KOPT-K1 (cell line): ENCODE measurements around the gene DGKD.
"Not testable (repeated sequence)": the region's sequence is repeated elsewhere in the genome, so short reads cannot be mapped to it uniquely, and the experiment has no call there.

Experiments
- H3K27ac ChIP-seq: fragments of 200-600 bp; sonication (generic); 2 replicates; pipeline ENCODE4 v1.5.1; 2016; ENCODE audit warnings: antibody characterized with exemption, mild to moderate bottlenecking, low read depth, low read length; ENCODE audit not compliant: poor library complexity, severe bottlenecking
- H3K36me3 ChIP-seq: fragments of 200-600 bp; sonication (generic); 2 replicates; pipeline ENCODE4 v1.5.1; 2017; ENCODE audit warnings: antibody characterized with exemption, mild to moderate bottlenecking, low read length, moderate library complexity; ENCODE audit not compliant: insufficient read depth
- H3K9me3 ChIP-seq: fragments of 200-600 bp; sonication (generic); 2 replicates; pipeline ENCODE4 v1.5.1; 2017; ENCODE audit warnings: antibody characterized with exemption, low read length, mild to moderate bottlenecking; ENCODE audit not compliant: insufficient read depth, poor library complexity, severe bottlenecking

The DGKD gene

DNA sequence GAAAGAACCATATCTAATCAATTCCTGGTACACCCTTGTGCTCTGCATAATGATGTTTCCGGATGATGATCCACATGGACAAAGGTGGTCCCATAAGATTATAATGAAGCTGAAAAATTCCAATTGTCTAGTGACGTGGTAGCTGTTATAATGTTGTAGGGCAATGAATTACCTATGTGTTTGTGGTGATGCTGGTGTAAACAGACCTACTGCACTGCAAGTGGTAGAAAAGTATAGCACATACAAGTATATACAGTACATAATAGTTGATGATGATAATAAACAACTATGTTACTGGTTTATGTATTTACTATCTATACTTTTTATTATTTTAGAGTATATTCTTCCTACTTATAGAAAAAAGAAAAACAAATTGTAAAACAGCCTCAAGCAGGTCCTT is 8.4 kb downstream of the DGKD start:
- Histone ChIP-seq H3K27ac (no peak overlapping the region), H3K36me3 (peaks cover 24% of the 10 kb centered on the region; the same call in 1 of the 2 replicates), H3K9me3 (no peaks in the 10 kb centered on the region)

DNA sequence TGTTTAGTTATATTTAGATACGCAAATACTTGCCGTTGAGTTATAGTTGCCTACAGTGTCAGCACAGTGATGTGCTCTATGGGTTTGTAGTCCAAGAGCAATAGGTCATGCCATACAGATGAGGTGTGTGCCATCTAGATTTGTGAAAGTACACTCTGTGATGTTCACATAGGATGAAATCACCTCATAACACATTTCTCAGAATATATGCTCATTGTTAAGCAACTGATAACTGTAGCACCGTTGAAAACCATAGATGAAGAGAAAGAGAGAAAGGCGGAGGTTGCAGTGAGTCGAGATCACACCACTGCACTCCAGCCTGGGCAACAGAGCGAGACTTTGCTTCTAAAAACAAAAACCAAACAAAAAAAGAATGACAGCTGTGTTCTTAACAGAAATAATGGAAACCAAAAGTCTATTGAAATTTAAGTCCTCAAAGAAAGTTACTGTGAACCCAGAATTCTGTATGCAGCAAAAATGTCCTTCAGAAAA is 9.5 kb downstream of the DGKD start:
- H3K27ac ChIP-seq: no peak overlapping the region
- peaks cover 16% of the 10 kb centered on the region; the same call in 1 of the 2 replicates for H3K36me3 ChIP-seq
- H3K9me3 ChIP-seq: no peaks in the 10 kb centered on the region

DNA sequence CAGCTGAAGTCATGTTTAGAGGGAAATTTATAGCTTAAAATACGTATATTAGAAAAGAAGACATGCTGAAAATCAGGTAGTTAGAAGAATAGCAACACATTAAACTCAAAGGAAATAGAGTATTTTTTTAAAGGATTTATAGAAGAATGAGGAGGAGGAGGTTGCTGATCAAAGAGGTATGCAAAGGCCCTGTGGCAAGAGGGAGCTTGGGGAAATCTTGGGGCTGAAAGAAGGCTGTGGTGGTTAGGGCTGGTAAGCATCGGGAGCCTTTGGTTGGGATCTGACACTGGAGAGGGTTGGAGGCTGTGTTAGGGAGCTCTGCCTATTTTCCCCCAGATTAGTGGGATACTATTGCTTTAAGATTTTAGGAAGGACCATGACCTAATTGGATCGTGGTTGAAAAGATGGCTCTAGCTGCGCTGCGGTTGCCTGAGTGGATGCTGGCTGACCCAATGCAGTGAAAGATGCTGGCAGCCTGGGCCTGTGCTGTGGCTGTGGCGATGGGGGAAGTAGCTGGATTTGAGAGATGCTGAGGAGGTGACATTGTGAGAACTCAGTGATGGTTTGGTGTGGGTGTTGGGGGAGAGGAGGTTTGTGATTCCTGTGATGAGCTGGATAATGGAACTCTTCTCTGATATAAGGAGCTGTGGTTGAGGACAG is 11.7 kb downstream of the DGKD start:
- Histone ChIP-seq H3K36me3 (peaks cover 10% of the 10 kb centered on the region; the same call in 1 of the 2 replicates), H3K9me3 (no peaks in the 10 kb centered on the region), H3K27ac (no peak overlapping the region)

DNA sequence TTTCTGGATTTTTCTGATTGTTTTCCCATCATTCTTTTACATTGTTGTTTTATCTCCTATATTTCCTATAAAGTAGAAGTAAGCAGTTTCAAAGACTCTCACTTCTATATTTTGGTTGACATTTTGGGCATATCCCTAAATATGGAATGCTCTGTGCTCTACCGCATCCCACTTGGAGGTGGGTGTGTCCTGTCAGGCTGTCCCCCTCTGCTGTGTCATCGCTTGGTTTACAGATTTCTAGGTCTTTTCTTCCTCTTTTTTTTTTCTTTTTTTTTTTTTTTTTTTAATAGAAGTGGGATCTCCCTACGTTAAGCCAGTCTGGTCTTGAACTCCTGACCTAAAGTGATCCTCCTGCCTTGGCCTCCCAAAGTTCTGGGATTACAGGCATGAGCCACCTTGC is 13.3 kb downstream of the DGKD start:
- no peaks in the 10 kb centered on the region for H3K9me3 ChIP-seq

DNA sequence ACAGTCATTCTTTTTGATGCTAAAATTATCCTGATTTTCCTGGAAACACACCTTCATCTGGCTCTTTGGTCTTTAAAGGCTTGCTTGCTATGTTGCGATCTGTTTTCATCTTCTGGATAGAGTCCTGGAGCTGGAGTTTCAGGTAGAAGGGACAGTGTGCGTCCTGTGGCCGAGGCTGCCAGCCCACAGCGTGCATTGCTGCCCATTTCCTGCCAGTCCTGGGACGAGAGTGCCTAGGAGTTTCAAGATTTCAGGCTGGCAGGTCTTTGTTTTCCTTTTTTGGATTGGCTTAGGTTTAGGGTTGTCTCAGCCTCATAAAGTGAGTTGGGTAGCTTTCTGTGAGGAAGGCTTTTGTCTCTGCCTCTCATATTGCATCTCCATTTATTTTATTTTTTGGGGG is 14.5 kb downstream of the DGKD start:
- no peaks in the 10 kb centered on the region for H3K9me3 ChIP-seq

More for the DNA sequence above, 13.3 kb downstream of the DGKD start:
- no peak overlapping the region for H3K27ac ChIP-seq
- peaks cover 17% of the 10 kb centered on the region for H3K36me3 ChIP-seq

DNA sequence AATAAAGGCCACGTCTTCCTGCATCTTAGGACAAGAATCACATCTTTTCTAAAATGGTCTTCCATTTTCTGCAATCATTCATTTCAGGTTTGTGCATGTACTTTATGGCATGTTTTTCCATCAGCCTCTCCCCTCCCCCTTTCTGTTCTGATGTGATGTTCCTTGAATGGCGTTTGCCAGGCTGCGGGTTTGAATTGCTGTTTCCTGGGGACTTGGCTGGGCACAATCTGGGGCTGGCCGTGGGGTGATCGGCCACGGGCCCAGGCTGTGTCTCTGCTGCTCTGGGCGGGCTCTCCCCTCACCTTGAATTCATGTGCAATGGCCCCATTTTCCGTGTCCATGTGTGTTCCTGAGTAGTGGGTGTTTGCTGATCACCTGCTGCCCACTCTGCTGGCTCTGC is 15.2 kb downstream of the DGKD start:
- H3K36me3 ChIP-seq: peaks cover 24% of the 10 kb centered on the region
- no peaks in the 10 kb centered on the region for H3K9me3 ChIP-seq
- no peak overlapping the region for H3K27ac ChIP-seq

More for the DNA sequence above, 14.5 kb downstream of the DGKD start:
- Histone ChIP-seq H3K36me3 (peaks cover 23% of the 10 kb centered on the region), H3K27ac (no peak overlapping the region)

DNA sequence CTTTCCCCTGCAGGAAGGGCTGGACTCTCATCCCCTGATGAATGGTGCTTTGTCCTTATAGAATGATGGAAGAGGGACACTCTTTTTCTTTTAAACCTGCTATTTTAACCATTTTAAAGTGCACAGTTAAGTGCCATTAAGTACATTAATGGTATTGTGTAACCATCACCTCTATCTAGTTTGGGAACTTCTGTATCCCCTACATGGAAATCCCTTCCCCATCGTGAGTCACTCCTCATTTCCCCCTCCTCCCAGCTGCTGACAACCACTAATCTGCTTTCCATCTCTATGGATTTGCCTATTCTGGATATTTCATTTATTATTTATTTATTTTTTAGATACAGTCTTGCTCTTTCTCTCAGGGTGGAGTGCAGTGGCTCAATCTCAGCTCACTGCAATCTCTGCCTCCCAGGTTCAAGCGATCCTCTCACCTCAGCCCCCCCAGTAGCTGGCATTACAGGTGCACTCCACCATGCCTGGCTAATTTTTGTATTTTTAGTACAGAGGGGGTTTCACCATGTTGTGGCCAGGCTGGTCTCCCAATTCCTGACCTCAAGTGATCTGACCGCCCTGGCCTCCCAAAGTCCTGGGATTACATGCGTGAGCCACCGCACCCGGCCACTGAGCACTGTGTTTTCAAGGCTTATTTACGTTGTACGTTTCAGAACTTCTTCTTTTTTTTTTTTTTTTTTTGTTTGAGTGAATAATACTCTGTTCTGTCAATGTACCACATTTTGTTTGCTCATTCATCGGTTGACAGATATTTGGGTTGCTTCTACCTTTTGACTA is 15.8 kb downstream of the DGKD start:
- H3K36me3 ChIP-seq: peaks cover 24% of the 10 kb centered on the region
- no peak overlapping the region for H3K27ac ChIP-seq
- H3K9me3 ChIP-seq: no peaks in the 10 kb centered on the region

DNA sequence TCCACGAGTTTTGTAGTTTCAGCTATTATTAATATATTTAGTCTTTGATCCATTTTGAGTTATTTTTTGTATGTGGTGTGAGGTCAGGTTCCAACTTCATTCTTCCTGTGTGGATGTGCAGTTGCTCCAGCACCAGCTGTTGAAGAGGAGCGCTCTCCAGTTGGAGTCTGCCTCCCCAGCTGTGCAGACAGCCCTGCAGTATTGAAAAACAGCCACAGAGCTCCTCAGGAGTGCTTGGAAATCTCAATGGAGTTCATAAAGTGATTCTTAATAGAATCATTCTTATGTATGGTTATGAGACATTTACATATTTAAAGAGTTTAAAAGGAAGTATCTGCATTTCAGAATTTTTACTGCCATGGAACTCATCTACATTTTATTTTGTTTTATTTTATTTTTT is 17.3 kb downstream of the DGKD start:
- no peaks in the 10 kb centered on the region for H3K9me3 ChIP-seq
- H3K36me3 ChIP-seq: peaks cover 30% of the 10 kb centered on the region
- no peak overlapping the region for H3K27ac ChIP-seq

DNA sequence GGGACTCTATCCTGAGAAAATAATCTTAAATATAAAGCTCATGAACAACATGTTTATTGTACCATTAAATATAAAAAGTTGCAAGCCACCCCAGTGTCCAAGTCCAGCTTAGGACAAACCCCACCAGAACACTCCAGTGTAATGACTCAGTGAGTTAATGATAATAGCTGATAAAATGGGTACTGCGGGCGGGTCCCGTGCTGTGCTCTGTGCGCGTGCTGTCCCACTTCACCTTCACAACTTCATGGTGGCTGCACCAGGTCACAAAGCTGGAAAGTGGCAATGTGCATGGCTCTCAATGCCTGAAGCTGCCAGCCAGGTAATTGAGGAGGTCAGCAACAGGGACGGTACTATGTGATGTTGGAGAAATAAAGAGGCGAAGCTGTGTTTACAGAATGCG is 18.6 kb downstream of the DGKD start:
- Histone ChIP-seq H3K36me3 (peaks cover 41% of the 10 kb centered on the region), H3K27ac (no peak overlapping the region), H3K9me3 (no peaks in the 10 kb centered on the region)

DNA sequence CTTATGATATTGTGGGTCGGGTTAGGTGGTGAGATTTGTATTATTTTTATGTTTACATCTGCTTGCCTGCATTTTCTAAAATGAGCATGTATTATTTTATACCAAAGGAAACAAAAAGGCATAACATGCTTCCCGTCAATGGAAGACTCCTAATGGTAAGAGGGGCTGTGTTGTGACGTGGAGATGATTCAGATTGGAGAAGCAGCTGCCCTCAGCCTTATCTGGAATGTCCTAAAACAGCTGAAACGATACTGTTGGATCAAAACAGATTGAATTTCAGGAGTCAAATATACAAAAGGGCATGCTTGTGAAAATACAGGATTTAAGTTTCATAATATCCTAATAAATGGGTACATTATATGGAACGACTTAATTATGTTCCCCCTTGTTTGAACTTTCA is 19.0 kb downstream of the DGKD start:
- no peak overlapping the region for H3K27ac ChIP-seq
- H3K36me3 ChIP-seq: peaks cover 41% of the 10 kb centered on the region
- H3K9me3 ChIP-seq: no peaks in the 10 kb centered on the region

DNA sequence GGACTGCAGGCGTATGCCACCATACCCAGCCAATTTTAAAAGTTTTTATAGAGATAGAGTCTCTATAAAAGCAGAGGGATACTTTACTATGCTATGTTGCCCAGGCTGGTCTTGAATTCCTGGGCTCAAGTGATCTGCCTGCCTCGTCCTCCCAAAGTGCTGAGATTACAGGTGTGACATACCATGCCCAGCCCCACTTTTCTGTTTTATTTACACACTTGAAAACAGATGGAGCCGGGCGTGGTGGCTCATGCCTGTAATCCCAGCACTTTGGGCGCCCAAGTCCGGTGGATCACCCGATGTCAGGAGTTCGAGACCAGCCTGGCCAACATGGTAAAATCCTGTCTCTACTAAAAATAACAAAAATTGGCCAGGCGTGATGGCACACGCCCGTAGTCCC is 20.5 kb downstream of the DGKD start:
- H3K9me3 ChIP-seq, H3K27ac ChIP-seq: not testable (repeated sequence)
- H3K36me3 ChIP-seq: peaks cover 41% of the 10 kb centered on the region

DNA sequence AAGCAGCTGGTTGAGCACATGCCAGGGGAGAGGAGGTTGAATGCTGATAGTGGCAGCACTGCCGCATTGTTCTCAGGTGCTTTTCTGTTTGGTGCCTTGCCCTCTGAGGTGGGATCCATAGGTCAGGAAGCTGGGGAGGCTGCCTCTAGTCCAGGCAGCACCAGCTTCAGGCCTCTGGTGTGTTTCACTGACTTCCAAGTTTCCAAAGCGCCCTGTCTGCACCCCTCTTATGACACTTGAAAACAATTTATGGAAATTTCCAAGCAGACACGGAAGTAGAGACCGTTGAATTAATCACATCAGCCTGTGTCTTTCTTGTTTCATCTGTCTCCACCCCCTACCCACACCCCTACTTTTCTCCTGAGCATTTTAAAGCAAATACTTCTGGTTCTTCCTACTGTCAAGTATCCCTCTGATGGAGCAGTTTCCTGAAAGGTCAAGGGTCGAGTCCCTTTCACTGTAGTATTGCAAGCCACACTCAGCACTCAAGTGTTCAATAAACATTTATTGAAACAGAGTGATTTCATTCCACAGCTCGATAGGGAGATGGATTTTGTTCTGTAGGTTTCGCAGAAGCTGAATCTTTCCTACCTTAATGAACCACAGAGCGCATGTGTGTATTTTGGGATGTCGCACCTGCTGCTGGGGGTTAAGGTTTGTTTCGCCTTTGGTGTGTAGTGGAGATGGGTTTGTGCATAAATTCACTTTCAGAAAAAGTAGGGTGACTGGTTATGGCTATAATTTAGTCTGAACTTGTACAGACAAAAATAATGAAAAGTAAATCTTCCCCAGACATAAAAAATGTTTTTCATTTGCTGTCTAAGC is 21.4 kb downstream of the DGKD start:
- Histone ChIP-seq H3K36me3 (peaks cover 41% of the 10 kb centered on the region), H3K27ac (no peak overlapping the region), H3K9me3 (no peaks in the 10 kb centered on the region)

DNA sequence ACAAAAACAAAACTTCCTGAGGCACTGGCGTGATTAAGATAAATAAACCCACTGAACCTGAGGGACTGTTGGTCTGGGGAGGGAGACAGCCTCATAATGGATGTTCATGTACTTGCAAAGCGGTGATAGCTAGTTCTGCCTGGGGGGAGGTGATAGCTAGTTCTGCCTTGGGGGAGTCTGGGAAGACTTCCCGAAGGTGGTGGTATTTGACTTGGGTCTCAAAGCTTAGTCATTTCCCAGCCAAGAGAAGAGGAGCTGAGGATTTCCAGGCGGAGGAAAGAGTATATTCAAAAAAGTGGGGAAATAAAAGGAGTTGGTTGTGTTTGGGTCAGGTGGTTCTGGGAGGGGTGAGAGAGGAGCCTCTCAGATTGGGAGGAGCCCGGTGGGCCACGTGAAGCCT is 24.7 kb downstream of the DGKD start:
- H3K27ac ChIP-seq: no peak overlapping the region
- H3K9me3 ChIP-seq: no peaks in the 10 kb centered on the region
- H3K36me3 ChIP-seq: peaks cover 19% of the 10 kb centered on the region

DNA sequence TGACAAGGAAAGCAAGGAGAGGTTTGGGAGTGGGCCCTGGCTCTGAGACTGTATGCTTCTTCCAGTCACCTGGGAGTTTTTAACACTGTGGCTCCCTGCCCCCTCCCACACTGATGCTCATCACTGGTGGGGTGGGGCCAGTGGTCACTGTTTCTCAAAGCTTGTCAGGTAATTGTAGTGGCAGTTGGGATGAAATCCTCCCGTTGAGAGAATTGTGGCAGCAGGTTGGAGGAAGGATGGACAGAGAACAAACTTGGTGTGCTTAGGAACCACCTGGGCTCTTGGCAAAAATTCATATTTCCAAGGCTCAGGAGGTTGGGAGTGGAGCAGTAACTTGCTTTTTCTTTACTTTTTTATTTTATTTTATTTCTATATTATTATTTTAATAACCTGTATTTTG is 25.1 kb downstream of the DGKD start:
- Histone ChIP-seq H3K9me3 (no peaks in the 10 kb centered on the region), H3K36me3 (peaks cover 16% of the 10 kb centered on the region), H3K27ac (no peak overlapping the region)
